Measurements from ENCODE around the gene ZNF500.

GRCh38 chr16:4747906-4748681 is 18.9 kb downstream of the ZNF500 start:
- TF ChIP-seq POLR2A (IDR thresholded peaks at IDR 0.05; ENCODE audit: low read depth, low read length) (no peak), POLR2AphosphoS5 (IDR thresholded peaks at IDR 0.05; ENCODE audit: low read depth, low read length) (no peak), TAF1 (IDR thresholded peaks at IDR 0.05; ENCODE audit: borderline replicate concordance, low read depth, low read length) (no peak)

Data from GM12892 (cell line).